NCI-H524 (cell line): ENCODE measurements around the gene SLC12A8.
A peak's percentile ranks its signal among the peaks of the same experiment; 100 is the strongest.

Source experiments
- DNase-seq, 2 experiments: peaks; one replicate each; lab custom pipeline; 2025; lab: John Stamatoyannopoulos, UW

SLC12A8 gene

GRCh38 chr3:125140011-125140817 is 72.3 kb downstream of the SLC12A8 start:
- no peak for DNase-seq

GRCh38 chr3:125139386-125139785 is 73.2 kb downstream of the SLC12A8 start:
- no peak for DNase-seq

- no peak for DNase-seq
These were observed 75.1 kb downstream of the SLC12A8 start for GRCh38 chr3:125137358-125138033.

GRCh38 chr3:125136966-125137357 is 75.6 kb downstream of the SLC12A8 start:
- no peak for DNase-seq

- no peak for DNase-seq
These were observed 76.0 kb downstream of the SLC12A8 start for GRCh38 chr3:125136515-125136914.

GRCh38 chr3:125134952-125135351 is 77.6 kb downstream of the SLC12A8 start:
- peak in 1 of 2 experiments; percentile 42 for DNase-seq

GRCh38 chr3:125132815-125133214 is 79.7 kb downstream of the SLC12A8 start:
- no peak for DNase-seq

- peak; percentile 97 to 99 for DNase-seq
These were observed 83.0 kb downstream of the SLC12A8 start for GRCh38 chr3:125129512-125129997.

GRCh38 chr3:125128861-125129501 is 83.6 kb downstream of the SLC12A8 start:
- peak in 1 of 2 experiments; percentile 81 for DNase-seq

GRCh38 chr3:125126323-125126722 is 86.2 kb downstream of the SLC12A8 start:
- DNase-seq, result no peak

- DNase-seq, result no peak
These were observed 86.7 kb downstream of the SLC12A8 start for GRCh38 chr3:125125821-125126245.

- DNase-seq, result no peak
These were observed 88.9 kb downstream of the SLC12A8 start for GRCh38 chr3:125123451-125124305.

- DNase-seq, result no peak
These were observed 91.1 kb downstream of the SLC12A8 start for GRCh38 chr3:125121246-125122010.

GRCh38 chr3:125120379-125121122 is 92.0 kb downstream of the SLC12A8 start:
- DNase-seq, result peak in 1 of 2 experiments; percentile 22

GRCh38 chr3:125119752-125120378 is 92.7 kb downstream of the SLC12A8 start:
- DNase-seq, result no peak

GRCh38 chr3:125118600-125118999 is 93.9 kb downstream of the SLC12A8 start:
- no peak for DNase-seq

- DNase-seq, result no peak
These were observed 94.8 kb downstream of the SLC12A8 start for GRCh38 chr3:125117631-125118191.

- no peak for DNase-seq
These were observed 96.1 kb downstream of the SLC12A8 start for GRCh38 chr3:125116311-125117080.

GRCh38 chr3:125115640-125116039 is 96.9 kb downstream of the SLC12A8 start:
- no peak for DNase-seq
